GM12801 (cell line): ENCODE measurements around the gene PCCA.

ENCODE experiments used
- CTCF ChIP-seq: IDR thresholded peaks from one replicate; pipeline ENCODE4 v1.5.1; 2011; ENCODE audit warnings: control low read depth; ENCODE audit not compliant: insufficient read length; ENCODE audit errors: extremely low read depth

PCCA gene

GRCh38 chr13:100245104-100245503 is 156.2 kb downstream of the PCCA start:
- no peak for TF ChIP-seq CTCF

DNA sequence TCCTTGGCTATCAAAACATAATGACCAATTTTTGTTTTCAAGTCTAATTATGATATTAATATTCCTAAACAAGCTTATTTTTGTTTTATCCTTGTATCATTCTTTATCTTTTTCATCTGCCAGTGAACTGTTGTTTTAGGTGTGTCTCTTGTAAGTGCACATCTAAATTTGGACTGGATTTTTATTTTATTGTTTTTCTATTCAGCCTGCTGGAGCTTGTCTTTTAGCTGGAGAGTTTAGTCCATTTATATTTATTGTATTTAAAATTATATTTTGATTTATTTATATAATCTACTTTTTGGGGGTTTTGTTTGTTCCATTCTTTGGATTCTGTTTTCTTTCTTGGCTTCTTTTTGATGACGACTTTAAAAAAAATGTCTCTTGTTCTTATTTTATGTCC is 159.0 kb downstream of the PCCA start:
- no peak for TF ChIP-seq CTCF

- no peak for TF ChIP-seq CTCF
These were observed 165.1 kb downstream of the PCCA start for GRCh38 chr13:100254002-100254401.

- no peak for TF ChIP-seq CTCF
These were observed 173.5 kb downstream of the PCCA start for GRCh38 chr13:100262404-100262803.

GRCh38 chr13:100266026-100266425 is 177.1 kb downstream of the PCCA start:
- no peak for TF ChIP-seq CTCF

DNA sequence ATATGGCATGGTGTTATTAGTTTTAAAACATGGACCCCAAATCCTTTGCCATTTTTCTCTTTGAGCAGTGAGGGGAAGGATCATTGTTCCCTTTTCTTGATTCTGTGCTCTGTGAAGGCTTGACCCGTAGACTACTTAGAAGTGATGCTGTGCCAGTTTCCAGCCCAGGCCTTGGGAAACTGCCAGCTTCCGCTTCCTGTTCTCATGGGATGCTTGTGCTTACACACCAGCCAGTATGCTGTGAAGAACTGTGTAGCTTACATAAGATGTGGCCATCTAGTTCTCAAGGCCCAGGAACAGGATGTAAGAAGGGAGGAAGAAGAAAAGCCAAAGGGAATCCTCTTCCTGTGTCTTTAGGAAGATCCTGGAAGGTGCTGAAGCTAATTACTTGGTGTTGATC is 180.9 kb downstream of the PCCA start:
- TF ChIP-seq CTCF = no peak

- TF ChIP-seq CTCF = no peak
These were observed 184.2 kb downstream of the PCCA start for GRCh38 chr13:100273138-100273537.

GRCh38 chr13:100273552-100273951 is 184.7 kb downstream of the PCCA start:
- no peak for TF ChIP-seq CTCF
